Dermis microvascular lymphatic vessel endothelial cell (primary cell): ENCODE data around the gene PLXDC2. TPM values are rescaled to one million over a fixed set of nuclear protein-coding genes. Genes with fewer than 3 reads are reported as not detected.

ENCODE experiments used
- DNase-seq, 2 donors: peaks; one replicate each; pipeline versions ENCODE4 v3.0.0 to v3.0.0-alpha.2; 2010; ENCODE audit warnings: low read depth in 2 of 2
- total RNA-seq: library from RNA; depleted of rRNA; stranded (reverse); fragments of >200 nt; gene quantifications from 2 replicates; pipeline ENCODE4 v1.2.1, GENCODE V29; 2014

The PLXDC2 gene
- total RNA-seq, 1 donor from 2014 or later, result 1.9 TPM

- no peak for DNase-seq
Observed at GRCh38 chr10:19857876-19858275, 41.6 kb downstream of the PLXDC2 start.

DNA sequence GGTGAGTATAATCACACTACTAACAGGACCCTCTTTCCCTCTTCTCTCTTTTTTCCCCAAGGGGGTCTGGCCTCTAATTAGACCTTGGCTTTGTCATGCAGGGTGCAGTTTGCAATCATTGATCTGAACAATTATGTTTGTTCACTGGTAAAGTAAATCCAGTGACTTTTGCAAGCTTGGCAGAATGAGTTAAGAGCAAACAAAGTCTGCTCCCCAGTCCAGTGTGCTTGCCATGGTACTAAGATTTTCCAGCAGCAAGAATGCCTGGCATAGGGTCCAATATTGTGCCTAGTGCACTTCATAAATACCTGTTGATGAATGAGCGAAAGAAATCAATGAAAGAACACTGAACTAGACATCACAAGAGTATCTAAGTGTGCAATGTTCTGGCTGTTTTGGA lies 43.9 kb downstream of the PLXDC2 start:
- no peak for DNase-seq

DNA sequence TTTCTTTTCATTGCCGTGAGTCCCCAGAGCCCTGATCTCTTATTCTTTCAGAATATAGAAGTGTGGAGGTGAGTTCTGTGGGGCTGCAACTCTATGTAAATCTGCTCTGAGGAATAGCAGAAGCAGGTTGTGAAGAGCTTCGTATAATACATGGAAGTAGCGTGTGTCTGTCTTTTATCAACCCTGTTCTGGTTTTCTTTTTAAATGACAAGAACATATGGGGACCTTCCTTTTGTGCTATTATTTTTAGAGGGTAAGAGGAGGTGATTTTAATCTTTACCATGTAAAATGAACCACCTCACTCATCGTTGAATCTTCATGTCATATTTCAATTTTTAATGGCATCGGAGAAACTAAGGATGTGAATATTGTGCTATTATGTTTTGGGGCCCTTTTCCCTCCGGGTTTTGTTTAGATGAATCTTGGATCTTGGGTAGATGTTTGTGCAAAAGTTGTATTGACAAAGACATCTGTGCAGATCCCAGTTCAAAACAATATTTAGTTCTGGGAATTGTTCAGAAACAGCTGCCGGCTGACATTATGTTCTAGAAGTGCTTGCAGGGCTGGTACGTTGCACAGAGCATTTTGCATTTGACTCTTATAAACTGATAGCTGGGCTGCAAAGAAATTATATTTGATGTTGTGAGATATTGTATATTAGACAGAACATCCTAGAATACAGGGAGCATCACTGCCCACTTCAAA lies 46.7 kb downstream of the PLXDC2 start:
- no peak for DNase-seq

DNA sequence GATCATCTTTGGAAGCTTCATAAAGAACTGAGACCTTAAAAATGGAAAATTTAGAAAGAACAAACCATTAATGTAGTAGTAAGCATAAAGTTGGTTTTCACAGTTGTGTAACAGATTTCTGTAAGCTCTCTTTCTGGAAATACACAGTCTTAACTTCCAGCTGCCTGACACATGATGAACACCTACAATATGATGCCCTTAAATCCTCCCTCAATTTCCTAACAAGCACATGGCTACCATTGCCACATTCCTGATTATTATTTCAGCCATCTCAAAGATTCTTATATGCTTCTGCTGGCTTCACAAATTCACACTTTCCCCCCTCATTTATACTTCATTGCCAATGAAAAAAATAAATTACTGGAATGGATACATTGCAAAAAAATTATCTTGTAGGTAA lies 49.4 kb downstream of the PLXDC2 start:
- no peak for DNase-seq

DNA sequence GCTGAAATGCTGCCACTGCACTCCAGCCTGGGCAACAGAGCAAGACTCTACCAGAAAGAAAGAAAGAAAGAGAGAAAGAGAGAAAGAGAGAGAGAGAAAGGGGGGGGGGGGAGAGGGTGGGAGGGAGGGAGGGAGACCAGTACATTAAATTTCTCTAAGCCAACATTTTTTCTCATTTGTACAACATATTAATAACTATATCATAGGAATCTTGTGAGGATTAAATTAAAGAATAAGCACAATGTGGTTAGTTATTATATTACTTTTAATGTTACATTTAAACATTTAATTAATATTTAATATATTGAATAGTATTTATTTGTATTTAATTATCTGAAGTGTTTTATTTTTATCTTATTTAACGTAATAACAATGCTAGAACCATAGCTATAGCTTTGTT lies 53.1 kb downstream of the PLXDC2 start:
- no peak for DNase-seq

DNA sequence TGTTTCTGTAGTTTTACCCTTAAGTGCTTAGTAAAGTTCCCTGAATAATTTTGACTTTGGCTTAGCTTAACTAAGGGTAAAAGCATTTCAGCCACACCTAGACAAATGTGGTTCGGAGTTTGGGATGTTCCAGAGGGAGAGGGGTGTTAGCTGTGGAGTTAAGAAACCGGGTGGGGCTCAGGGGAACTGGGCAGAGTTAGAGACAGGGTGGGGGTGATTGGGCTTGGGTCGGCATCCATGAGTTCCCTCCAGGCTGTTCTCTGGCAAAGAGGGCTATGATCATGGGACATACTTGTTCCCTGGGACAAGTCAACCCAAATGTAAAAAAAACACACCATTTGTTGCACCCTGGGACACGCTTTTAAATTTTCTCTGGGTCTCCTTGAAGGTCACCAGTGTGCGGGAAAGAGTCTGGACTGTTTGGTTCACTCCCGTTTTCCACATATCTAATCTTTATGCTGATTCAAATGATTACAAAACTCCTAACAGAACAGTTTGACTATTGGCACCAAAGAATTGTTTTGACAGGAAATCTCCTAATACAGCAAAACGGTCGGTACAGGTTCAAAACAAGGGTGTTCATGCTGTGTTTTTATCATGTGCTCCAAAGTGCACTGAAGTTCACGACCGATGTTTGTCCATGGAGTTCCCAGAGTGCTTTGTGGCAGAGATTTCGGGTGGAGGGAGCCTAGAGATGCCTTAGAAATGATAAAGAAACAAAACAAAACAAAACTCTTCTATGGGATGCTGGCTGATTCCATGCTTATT lies 56.5 kb downstream of the PLXDC2 start:
- peak in 1 of 2 donors; percentile 12 for DNase-seq

GRCh38 chr10:19874190-19874589 lies 58.0 kb downstream of the PLXDC2 start:
- DNase-seq, result no peak

GRCh38 chr10:19874791-19875190 lies 58.6 kb downstream of the PLXDC2 start:
- DNase-seq, result no peak

GRCh38 chr10:19876570-19876969 lies 60.3 kb downstream of the PLXDC2 start:
- no peak for DNase-seq

- no peak for DNase-seq
Observed at GRCh38 chr10:19877466-19878255, 61.4 kb downstream of the PLXDC2 start.

DNA sequence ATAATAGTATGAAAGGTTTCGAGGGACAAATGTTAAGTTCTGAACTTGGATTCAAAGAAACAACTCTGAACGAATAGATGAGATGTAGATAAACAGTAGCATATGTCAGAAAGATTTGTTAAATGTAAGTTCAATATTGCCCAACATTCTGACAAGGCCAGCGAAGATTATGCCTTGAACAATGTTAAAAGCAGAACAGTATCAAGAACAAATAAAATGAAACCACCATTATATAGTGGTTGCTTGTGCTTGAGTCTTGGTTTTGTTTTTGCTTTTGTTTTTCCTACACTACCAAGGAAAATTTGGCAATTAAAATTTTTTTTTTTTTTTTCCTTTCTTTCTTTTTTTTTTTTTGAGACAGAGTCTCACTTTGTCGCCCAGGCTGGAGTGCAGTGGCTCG lies 66.4 kb downstream of the PLXDC2 start:
- DNase-seq, result no peak

GRCh38 chr10:19888061-19888660 lies 71.9 kb downstream of the PLXDC2 start:
- no peak for DNase-seq

GRCh38 chr10:19889256-19889655 lies 73.0 kb downstream of the PLXDC2 start:
- DNase-seq, result no peak

GRCh38 chr10:19891429-19891828 lies 75.2 kb downstream of the PLXDC2 start:
- DNase-seq, result no peak

DNA sequence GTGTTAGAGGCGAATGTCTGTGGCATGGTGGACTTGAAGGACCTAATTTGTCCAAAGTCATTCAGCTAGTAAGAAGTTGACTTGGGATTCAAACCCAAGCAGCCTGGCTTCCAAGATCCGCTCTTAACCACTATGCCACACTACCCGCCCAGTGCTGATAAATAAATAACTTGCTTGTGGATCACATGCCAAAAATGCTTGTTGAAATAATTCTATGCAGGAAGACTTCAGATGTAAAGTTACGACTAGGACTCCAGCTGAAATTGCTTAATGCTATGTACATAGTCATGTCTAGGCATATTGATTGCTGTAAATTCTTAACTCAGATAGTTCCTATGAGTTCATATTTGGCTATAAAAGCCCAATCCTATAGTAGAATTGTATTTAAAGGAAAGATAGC lies 76.0 kb downstream of the PLXDC2 start:
- DNase-seq, result no peak

GRCh38 chr10:19892677-19893076 lies 76.4 kb downstream of the PLXDC2 start:
- DNase-seq, result no peak

- no peak for DNase-seq
Observed at GRCh38 chr10:19895500-19895899, 79.3 kb downstream of the PLXDC2 start.

DNA sequence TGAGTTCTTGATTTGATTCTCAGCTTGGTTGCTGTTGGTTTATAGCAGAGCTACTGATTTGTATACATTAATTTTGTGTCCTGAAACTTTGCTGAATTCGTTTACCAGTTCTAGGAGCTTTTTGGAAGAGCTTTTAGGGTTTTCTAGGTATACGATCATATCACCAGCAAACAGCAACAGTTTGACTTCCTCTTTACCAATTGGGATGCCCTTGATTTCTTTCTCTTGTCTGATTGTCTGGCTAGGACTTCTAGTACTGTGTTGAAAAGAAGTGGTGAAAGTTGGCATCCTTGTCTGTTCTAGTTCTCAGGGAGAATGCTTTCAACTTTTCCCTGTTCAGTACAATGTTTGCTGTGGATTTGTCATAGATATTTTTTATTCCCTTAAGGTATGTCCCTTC lies 86.2 kb downstream of the PLXDC2 start:
- DNase-seq, result no peak

DNA sequence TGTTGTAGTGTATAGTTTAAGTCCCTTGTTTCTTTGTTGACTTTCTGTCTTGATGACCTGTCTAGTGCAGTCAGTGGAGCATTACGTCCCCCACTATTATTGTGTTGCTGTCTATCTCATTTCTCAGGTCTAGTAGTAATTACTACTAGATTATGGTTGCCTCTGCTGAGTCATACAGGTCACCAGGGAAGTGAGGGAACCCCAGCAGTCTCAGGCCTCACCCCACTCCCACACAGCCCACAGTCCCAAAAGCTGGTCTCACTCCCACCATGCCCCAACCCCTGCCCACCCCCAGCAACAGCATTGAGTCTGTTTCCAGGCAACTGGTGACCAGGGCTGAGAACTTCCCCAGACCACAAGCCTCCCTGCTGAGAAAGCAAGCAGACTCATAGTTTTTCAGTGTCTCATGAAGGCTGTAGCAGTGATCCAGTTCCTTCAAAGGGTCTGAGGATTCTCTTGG lies 88.0 kb downstream of the PLXDC2 start:
- no peak for DNase-seq

DNA sequence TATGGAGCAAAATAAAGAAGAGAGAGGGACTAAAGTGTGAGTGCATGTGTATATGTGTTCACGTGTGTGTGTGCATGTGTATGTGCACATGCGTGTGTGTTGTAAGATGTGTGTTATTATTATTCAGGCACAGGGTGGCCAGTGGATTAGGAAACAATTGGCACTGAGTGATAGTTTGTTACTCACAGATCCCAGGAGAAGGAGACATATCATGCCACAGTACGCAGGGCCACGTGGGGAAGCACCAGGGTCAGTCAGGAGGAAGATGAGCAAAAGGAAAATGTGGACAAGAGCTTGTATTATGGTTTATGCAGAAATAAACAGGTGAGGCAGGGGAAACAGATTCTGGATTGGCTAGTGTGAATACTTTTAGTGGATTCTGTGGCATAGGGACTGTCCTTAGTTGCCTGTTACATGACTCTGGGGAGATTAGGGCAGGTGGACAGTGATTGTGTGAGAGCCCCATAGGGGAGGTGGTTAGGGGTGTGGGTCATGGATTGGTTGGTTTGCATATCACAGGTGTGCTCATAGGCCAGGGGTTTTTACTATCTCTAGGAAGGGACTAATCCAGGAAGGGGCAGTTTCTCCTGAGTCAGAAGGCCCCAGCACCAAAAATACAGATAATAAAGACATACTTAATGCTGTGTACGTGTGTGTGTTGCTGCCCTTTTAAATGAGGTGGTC lies 90.0 kb downstream of the PLXDC2 start:
- DNase-seq, result no peak

GRCh38 chr10:19908991-19909696 lies 92.9 kb downstream of the PLXDC2 start:
- no peak for DNase-seq
